B cell (primary cell): ENCODE measurements around the gene KRT12. TPM values are rescaled to one million over a fixed set of nuclear protein-coding genes. Genes with fewer than 3 reads are reported as not detected.

ENCODE experiments used
- ATAC-seq: fragments of 200-7000 bp; cut with Tn5 transposase; one replicate; pipeline ENCODE4 v1.10.0; 2021; ENCODE audit warnings: low read depth, mild to moderate bottlenecking, moderate number of reproducible peaks, moderate library complexity
- CTCF ChIA-PET: fragments of 350-600 bp; sonication (Branson Sonifier 250); formaldehyde crosslinking; loops from one replicate; lab custom pipeline; 2021; ENCODE audit warnings: antibody characterized with exemption, inconsistent platforms; lab: Charles Lee
- POLR2A ChIA-PET: fragments of 350-600 bp; sonication (Branson Sonifier 250); formaldehyde crosslinking; loops from one replicate; lab custom pipeline; 2021; ENCODE audit warnings: antibody characterized with exemption; lab: Charles Lee
- DNase-seq: peaks from one replicate; pipeline ENCODE4 v3.0.0; 2013
- H2AFZ ChIP-seq: 2 replicates; pipeline ENCODE4 v1.6.1; 2012; ENCODE audit warnings: mild to moderate bottlenecking, low read depth, low read length; ENCODE audit not compliant: insufficient read depth, poor library complexity, severe bottlenecking
- H3K27ac ChIP-seq, 2 donors: 1 replicate in 1 of 2; 2 replicates in 1 of 2; pipeline ENCODE4 v1.5.1; 2012 to 2013; ENCODE audit warnings: low read length in 2 of 2, mild to moderate bottlenecking in 2 of 2, moderate library complexity in 1 of 2
- H3K27me3 ChIP-seq, 4 experiments: fragments of 200-600 bp in 1 of 4; sonication (generic) in 1 of 4; replicated peaks in 1 of 4; 1 replicate in 2 of 4; 2 replicates in 2 of 4; pipeline versions ENCODE4 v1.6.1 to v1.7.0; 2013 to 2016; ENCODE audit warnings: low read length in 3 of 4, mild to moderate bottlenecking in 2 of 4, mixed read lengths in 1 of 4, moderate library complexity in 1 of 4; ENCODE audit not compliant: insufficient read depth in 4 of 4, control insufficient read depth in 3 of 4; ENCODE audit errors: control extremely low read depth in 1 of 4
- H3K36me3 ChIP-seq, 2 experiments: replicated peaks in 1 of 2; 1 replicate in 1 of 2; 2 replicates in 1 of 2; pipeline versions ENCODE4 v1.6.1 to v1.7.1; 2013; ENCODE audit warnings: low read length in 1 of 2; ENCODE audit not compliant: insufficient read depth in 2 of 2, control insufficient read depth in 1 of 2; ENCODE audit errors: control extremely low read depth in 1 of 2, extremely low read depth in 1 of 2
- H3K4me1 ChIP-seq, 2 donors: fragments of 200-600 bp in 1 of 2; sonication (generic) in 1 of 2; 1 replicate in 1 of 2; 2 replicates in 1 of 2; pipeline versions ENCODE4 v1.5.1 to v1.6.1; 2013 to 2017; ENCODE audit warnings: low read length in 2 of 2; ENCODE audit not compliant: control insufficient read depth in 2 of 2, insufficient read depth in 2 of 2
- H3K4me2 ChIP-seq: replicated peaks from 2 replicates; pipeline ENCODE3; 2012; ENCODE audit warnings: mild to moderate bottlenecking, low read depth, low read length; ENCODE audit not compliant: poor library complexity, severe bottlenecking
- H3K4me3 ChIP-seq, 5 experiments: fragments of 200-600 bp in 1 of 5; sonication (generic) in 1 of 5; 1 replicate in 3 of 5; 2 replicates in 2 of 5; pipeline versions ENCODE4 v1.5.1 to v1.7.0; 2011 to 2016; ENCODE audit warnings: low read length in 4 of 5, mild to moderate bottlenecking in 4 of 5, low read depth in 2 of 5, control low read depth in 1 of 5, moderate library complexity in 1 of 5; ENCODE audit not compliant: insufficient read depth in 1 of 5; ENCODE audit errors: control extremely low read depth in 1 of 5, extremely low read depth in 1 of 5
- H3K79me2 ChIP-seq: fragments of 200-600 bp; sonication (generic); one replicate; pipeline ENCODE4 v1.6.0; 2016; ENCODE audit warnings: low read length; ENCODE audit not compliant: control insufficient read depth, insufficient read depth
- H3K9ac ChIP-seq: fragments of 200-600 bp; sonication (generic); 2 replicates; pipeline ENCODE4 v1.6.1; 2017; ENCODE audit warnings: mild to moderate bottlenecking, low read length, moderate library complexity
- H3K9me3 ChIP-seq, 3 donors: one replicate each; pipeline versions ENCODE4 v1.6.1 to v1.7.1; 2013; ENCODE audit warnings: low read length in 2 of 3; ENCODE audit not compliant: control insufficient read depth in 2 of 3, insufficient read depth in 1 of 3; ENCODE audit errors: control extremely low read depth in 1 of 3
- H4K20me1 ChIP-seq: 2 replicates; pipeline ENCODE4 v1.6.0; 2012; ENCODE audit warnings: mild to moderate bottlenecking, low read length; ENCODE audit not compliant: insufficient read depth, control insufficient read depth, poor library complexity, severe bottlenecking
- H3K27ac Mint-ChIP-seq: one replicate; pipeline ENCODE4 v1.8.0; 2021; ENCODE audit warnings: mixed read lengths
- H3K27me3 Mint-ChIP-seq: one replicate; pipeline ENCODE4 v1.8.0; 2021; ENCODE audit warnings: mixed read lengths
- H3K4me1 Mint-ChIP-seq: one replicate; pipeline ENCODE4 v1.8.0; 2021; ENCODE audit warnings: mixed read lengths
- H3K4me3 Mint-ChIP-seq: one replicate; pipeline ENCODE4 v1.8.0; 2021; ENCODE audit warnings: mixed read lengths
- H3K9me3 Mint-ChIP-seq: one replicate; pipeline ENCODE4 v1.8.0; 2022; ENCODE audit warnings: mixed read lengths; ENCODE audit not compliant: insufficient read depth
- CTCF ChIP-seq: fragments of 200-600 bp; IDR thresholded peaks from one replicate; pipeline ENCODE4 v1.8.0; 2022; ENCODE audit warnings: antibody characterized with exemption, mild to moderate bottlenecking
- EZH2 ChIP-seq: IDR thresholded peaks from 2 replicates; pipeline ENCODE4 v1.6.1; 2012; ENCODE audit warnings: borderline replicate concordance, low read depth, mild to moderate bottlenecking, moderate library complexity, low read length; ENCODE audit not compliant: insufficient read depth, poor library complexity, severe bottlenecking
- WGBS: methylation state at CpG from one replicate; pipeline ENCODE4 v1.1.5; 2013; ENCODE audit warnings: missing lambda C conversion rate; ENCODE audit not compliant: insufficient coverage; 5-methylcytosine and 5-hydroxymethylcytosine counted together
- intact Hi-C: fragments of 100-400 bp; cut with micrococcal nuclease; formaldehyde crosslinking; loops from one replicate; pipeline ENCODE4 v1.10.0; 2022
- polyA plus RNA-seq: library from polyadenylated mRNA; depleted of rRNA; stranded (reverse); fragments of >200 nt; gene quantifications from 2 replicates; pipeline ENCODE4 v1.2.3, GENCODE V29; 2012
- total RNA-seq, 2 donors: library from RNA; stranded (reverse); fragments of 120-200 nt in 1 of 2; gene quantifications; 1 replicate in 1 of 2; 2 replicates in 1 of 2; pipeline versions ENCODE4 v1.2.3 to v1.2.4, GENCODE V29; 2013 to 2022

The KRT12 gene
- total and polyA plus RNA-seq, 2 donors (not counting 1 experiment from before 2014, with no cell fraction given), result not detected

DNA sequence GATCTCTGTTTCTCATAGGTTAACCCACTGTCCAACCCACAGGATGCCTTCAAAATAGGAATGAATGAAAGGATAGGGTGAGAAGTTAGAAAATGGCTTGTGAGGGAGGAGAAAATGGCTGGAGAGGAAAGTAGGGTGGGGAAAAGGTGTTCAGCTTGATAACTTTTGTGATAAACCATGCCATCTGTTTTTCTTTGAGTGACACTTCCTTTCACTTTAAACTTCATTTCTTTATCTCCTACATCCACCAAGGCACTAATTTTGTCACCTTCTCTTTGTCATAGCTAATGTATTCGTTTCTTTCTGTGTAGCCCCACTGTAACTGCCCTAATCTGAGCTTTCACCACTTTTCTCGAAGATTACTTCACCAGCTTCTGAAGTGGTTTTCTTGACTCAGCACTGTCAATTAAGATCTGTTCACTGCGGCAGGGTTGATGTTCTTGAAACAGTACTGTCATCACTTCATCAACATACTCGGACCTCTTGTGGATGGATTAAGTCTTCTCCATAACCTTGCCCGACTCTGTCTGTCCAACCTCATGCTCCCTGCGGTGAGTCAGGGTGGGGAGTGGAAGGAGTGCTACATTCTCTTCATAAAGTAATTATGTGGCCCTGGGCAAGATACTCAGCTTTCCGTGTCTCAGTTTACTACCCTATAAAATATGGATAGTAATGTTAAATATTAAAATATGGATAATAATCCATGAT, 39.1 kb downstream of the KRT12 start:
- H3K79me2 ChIP-seq, result peaks cover 15% of the 10 kb centered on the region
- no peak overlapping the region for H3K27ac ChIP-seq
- TF ChIP-seq CTCF (no peak), EZH2 (no peak)
- Mint-ChIP-seq H3K9me3 (peaks cover 3% of the 10 kb centered on the region), H3K27me3 (peaks cover 26% of the 10 kb centered on the region), H3K4me1 (peaks cover 1% of the 10 kb centered on the region), H3K27ac (no peak overlapping the region), H3K4me3 (no peak overlapping the region)
- no peak overlapping the region for H2AFZ ChIP-seq
- no peak overlapping the region for H3K4me3 ChIP-seq
- no peaks in the 10 kb centered on the region for H3K4me1 ChIP-seq
- no peaks in the 10 kb centered on the region for H3K36me3 ChIP-seq
- ATAC-seq, result no peak
- no peaks in the 10 kb centered on the region for H4K20me1 ChIP-seq
- CTCF ChIA-PET, result no interaction called here
- no peaks in the 10 kb centered on the region for H3K9me3 ChIP-seq
- 29% methylated on average over 1 of the region's 7 CpGs for WGBS
- peaks cover 0 to 3% (median 0%) of the 10 kb centered on the region in 4 experiments for H3K27me3 ChIP-seq
- DNase-seq, result no peak
- no peak overlapping the region for H3K9ac ChIP-seq
- intact Hi-C loops, result no loop called here
- no peak overlapping the region for H3K4me2 ChIP-seq
- POLR2A ChIA-PET, result no interaction called here

- Histone ChIP-seq H4K20me1 (no peaks in the 10 kb centered on the region), H3K4me2 (no peak overlapping the region), H3K4me1 (no peaks in the 10 kb centered on the region), H3K79me2 (peaks cover 15% of the 10 kb centered on the region), H3K36me3 (no peaks in the 10 kb centered on the region), H3K27me3 (peaks cover 0 to 3% (median 0%) of the 10 kb centered on the region in 4 experiments), H3K9me3 (no peaks in the 10 kb centered on the region), H3K9ac (no peak overlapping the region), H2AFZ (no peak overlapping the region), H3K27ac (no peak overlapping the region), H3K4me3 (no peak overlapping the region)
- ChIA-PET CTCF (interaction anchor here (1.4 kb wide), 1 partner anchor 19 kb away, joined by 3 read pairs; no protein-coding TSS in a partner anchor), POLR2A (no interaction called here)
- no peak overlapping the region for H3K27ac Mint-ChIP-seq
- no CpG with 5 or more reads among the region's 2 CpGs for WGBS
- peaks cover 1% of the 10 kb centered on the region for H3K4me1 Mint-ChIP-seq
- H3K4me3 Mint-ChIP-seq, result no peak overlapping the region
- no peak for TF ChIP-seq CTCF
- no peak for TF ChIP-seq EZH2
- intact Hi-C loops, result no loop called here
- peaks cover 3% of the 10 kb centered on the region for H3K9me3 Mint-ChIP-seq
- ATAC-seq (no peak), DNase-seq (no peak)
- peaks cover 32% of the 10 kb centered on the region for H3K27me3 Mint-ChIP-seq
Observed at GRCh38 chr17:40825599-40825998, 41.4 kb downstream of the KRT12 start.
